OCI-LY1 (cell line): ENCODE measurements around the gene GOLT1B.

Experiments used
- EZH2 ChIP-seq: fragments of 200-600 bp; sonication (generic), shearing (Covaris generic); IDR thresholded peaks from 2 replicates; pipeline ENCODE4 v1.8.0; 2017; ENCODE audit warnings: borderline replicate concordance, mixed run types, mild to moderate bottlenecking, antibody characterized with exemption, low read length, moderate library complexity, mixed read lengths
- TF ChIP-seq, protein P1 (sequence below): fragments of 200-600 bp; sonication (generic), shearing (Covaris generic); IDR thresholded peaks from 2 replicates; pipeline ENCODE4 v1.5.1; 2017; ENCODE audit warnings: mild to moderate bottlenecking, antibody characterized with exemption, low read length, moderate library complexity, mixed read lengths

DNA sequence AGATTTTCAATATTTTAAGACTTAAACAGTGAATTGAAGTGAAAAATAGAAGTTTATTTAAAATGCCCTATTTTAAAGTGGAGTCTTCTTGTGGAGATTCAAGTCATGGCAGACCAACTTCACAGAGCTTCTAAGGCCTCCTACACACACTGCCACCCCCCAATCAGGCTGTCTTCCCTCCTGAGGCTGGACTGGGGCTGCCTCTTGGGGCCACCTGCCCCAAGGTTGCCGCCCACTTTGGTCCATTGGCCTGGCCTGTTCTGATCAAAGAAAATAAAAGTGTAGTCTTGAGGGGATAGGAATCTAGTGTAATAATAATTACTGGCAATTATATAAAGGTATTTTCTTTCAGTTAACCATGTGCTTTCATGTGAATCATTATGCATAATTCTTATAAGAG lies 1.3 kb downstream of the GOLT1B start:
- TF ChIP-seq, protein P1, sequence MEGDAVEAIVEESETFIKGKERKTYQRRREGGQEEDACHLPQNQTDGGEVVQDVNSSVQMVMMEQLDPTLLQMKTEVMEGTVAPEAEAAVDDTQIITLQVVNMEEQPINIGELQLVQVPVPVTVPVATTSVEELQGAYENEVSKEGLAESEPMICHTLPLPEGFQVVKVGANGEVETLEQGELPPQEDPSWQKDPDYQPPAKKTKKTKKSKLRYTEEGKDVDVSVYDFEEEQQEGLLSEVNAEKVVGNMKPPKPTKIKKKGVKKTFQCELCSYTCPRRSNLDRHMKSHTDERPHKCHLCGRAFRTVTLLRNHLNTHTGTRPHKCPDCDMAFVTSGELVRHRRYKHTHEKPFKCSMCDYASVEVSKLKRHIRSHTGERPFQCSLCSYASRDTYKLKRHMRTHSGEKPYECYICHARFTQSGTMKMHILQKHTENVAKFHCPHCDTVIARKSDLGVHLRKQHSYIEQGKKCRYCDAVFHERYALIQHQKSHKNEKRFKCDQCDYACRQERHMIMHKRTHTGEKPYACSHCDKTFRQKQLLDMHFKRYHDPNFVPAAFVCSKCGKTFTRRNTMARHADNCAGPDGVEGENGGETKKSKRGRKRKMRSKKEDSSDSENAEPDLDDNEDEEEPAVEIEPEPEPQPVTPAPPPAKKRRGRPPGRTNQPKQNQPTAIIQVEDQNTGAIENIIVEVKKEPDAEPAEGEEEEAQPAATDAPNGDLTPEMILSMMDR = no peak
- TF ChIP-seq EZH2 = no peak
